Measurements from ENCODE around the gene MINDY3. TPM values are rescaled to one million over a fixed set of nuclear protein-coding genes. Genes with fewer than 3 reads are reported as not detected.
"Not testable (repeated sequence)": the region's sequence is repeated elsewhere in the genome, so short reads cannot be mapped to it uniquely, and the experiment has no call there.

The MINDY3 gene
- total RNA-seq, 1 donor from 2014 or later: 23.9 TPM

- no peak overlapping the region for H3K4me3 Mint-ChIP-seq (ENCODE audit: unreplicated experiment)
- no peak for DNase-seq (ENCODE audit: low spot score)
- TF ChIP-seq CTCF (IDR thresholded peaks at IDR 0.05): no peak
- no peaks in the 10 kb centered on the region for H3K36me3 Mint-ChIP-seq (ENCODE audit: low read depth)
- H3K9me3 Mint-ChIP-seq (ENCODE audit: low read depth): no peaks in the 10 kb centered on the region
- H3K27ac Mint-ChIP-seq (ENCODE audit: unreplicated experiment): no peak overlapping the region
- H3K4me1 Mint-ChIP-seq (ENCODE audit: low read depth): no peaks in the 10 kb centered on the region
- peaks cover 51% of the 10 kb centered on the region for H3K27me3 Mint-ChIP-seq (ENCODE audit: low read depth)
Observed at GRCh38 chr10:15884447-15884846, 24.1 kb upstream of the MINDY3 start.

- Mint-ChIP-seq H3K27me3 (ENCODE audit: low read depth) (peaks cover 55% of the 10 kb centered on the region), H3K36me3 (ENCODE audit: low read depth) (no peaks in the 10 kb centered on the region), H3K4me1 (ENCODE audit: low read depth) (no peaks in the 10 kb centered on the region), H3K9me3 (ENCODE audit: low read depth) (no peaks in the 10 kb centered on the region), H3K27ac (ENCODE audit: unreplicated experiment) (no peak overlapping the region), H3K4me3 (ENCODE audit: unreplicated experiment) (no peak overlapping the region)
- TF ChIP-seq CTCF (IDR thresholded peaks at IDR 0.05): no peak
- no peak for DNase-seq (ENCODE audit: low spot score)
Observed at GRCh38 chr10:15881542-15881941, 21.2 kb upstream of the MINDY3 start.

GRCh38 chr10:15879663-15880062 lies 19.4 kb upstream of the MINDY3 start:
- peaks cover 5% of the 10 kb centered on the region for H3K36me3 Mint-ChIP-seq (ENCODE audit: low read depth)
- no peak for TF ChIP-seq CTCF (IDR thresholded peaks at IDR 0.05)
- peaks cover 6% of the 10 kb centered on the region for H3K9me3 Mint-ChIP-seq (ENCODE audit: low read depth)
- no peak for DNase-seq (ENCODE audit: low spot score)
- H3K27ac Mint-ChIP-seq (ENCODE audit: unreplicated experiment): no peak overlapping the region
- peaks cover 67% of the 10 kb centered on the region for H3K27me3 Mint-ChIP-seq (ENCODE audit: low read depth)
- no peaks in the 10 kb centered on the region for H3K4me1 Mint-ChIP-seq (ENCODE audit: low read depth)
- H3K4me3 Mint-ChIP-seq (ENCODE audit: unreplicated experiment): no peak overlapping the region

- peak; percentile 87 for TF ChIP-seq CTCF (IDR thresholded peaks at IDR 0.05)
- no peak overlapping the region for H3K27ac Mint-ChIP-seq (ENCODE audit: unreplicated experiment)
- peaks cover 7% of the 10 kb centered on the region for H3K9me3 Mint-ChIP-seq (ENCODE audit: low read depth)
- peaks cover 66% of the 10 kb centered on the region for H3K27me3 Mint-ChIP-seq (ENCODE audit: low read depth)
- H3K4me1 Mint-ChIP-seq (ENCODE audit: low read depth): no peaks in the 10 kb centered on the region
- H3K36me3 Mint-ChIP-seq (ENCODE audit: low read depth): peaks cover 6% of the 10 kb centered on the region
- DNase-seq (ENCODE audit: low spot score): no peak
- H3K4me3 Mint-ChIP-seq (ENCODE audit: unreplicated experiment): no peak overlapping the region
Observed at GRCh38 chr10:15879058-15879457, 18.8 kb upstream of the MINDY3 start.

GRCh38 chr10:15877836-15878576 lies 17.7 kb upstream of the MINDY3 start:
- H3K4me3 Mint-ChIP-seq (ENCODE audit: unreplicated experiment): no peak overlapping the region
- no peak for DNase-seq (ENCODE audit: low spot score)
- no peak overlapping the region for H3K27ac Mint-ChIP-seq (ENCODE audit: unreplicated experiment)
- H3K27me3 Mint-ChIP-seq (ENCODE audit: low read depth): peaks cover 62% of the 10 kb centered on the region
- peaks cover 6% of the 10 kb centered on the region for H3K36me3 Mint-ChIP-seq (ENCODE audit: low read depth)
- no peak for TF ChIP-seq CTCF (IDR thresholded peaks at IDR 0.05)
- H3K4me1 Mint-ChIP-seq (ENCODE audit: low read depth): no peaks in the 10 kb centered on the region
- H3K9me3 Mint-ChIP-seq (ENCODE audit: low read depth): peaks cover 17% of the 10 kb centered on the region

- not testable (repeated sequence) for DNase-seq (ENCODE audit: low spot score); H3K4me1 Mint-ChIP-seq (ENCODE audit: low read depth); H3K4me3 Mint-ChIP-seq (ENCODE audit: unreplicated experiment); H3K27ac Mint-ChIP-seq (ENCODE audit: unreplicated experiment); H3K36me3 Mint-ChIP-seq (ENCODE audit: low read depth)
- Mint-ChIP-seq H3K27me3 (ENCODE audit: low read depth) (peaks cover 51% of the 10 kb centered on the region), H3K9me3 (ENCODE audit: low read depth) (peaks cover 17% of the 10 kb centered on the region)
Observed at GRCh38 chr10:15876274-15876673, 16.0 kb upstream of the MINDY3 start.

GRCh38 chr10:15872645-15873044 lies 12.3 kb upstream of the MINDY3 start:
- Mint-ChIP-seq H3K9me3 (ENCODE audit: low read depth) (peaks cover 17% of the 10 kb centered on the region), H3K27me3 (ENCODE audit: low read depth) (peaks cover 60% of the 10 kb centered on the region)
- H3K4me1 Mint-ChIP-seq (ENCODE audit: low read depth); H3K4me3 Mint-ChIP-seq (ENCODE audit: unreplicated experiment); H3K36me3 Mint-ChIP-seq (ENCODE audit: low read depth); DNase-seq (ENCODE audit: low spot score); H3K27ac Mint-ChIP-seq (ENCODE audit: unreplicated experiment): not testable (repeated sequence)

All from chondrocyte (in vitro differentiated cells).